GM23248 (cell line): Measurements from ENCODE around the gene SLC48A1. TPM values are rescaled to one million over a fixed set of nuclear protein-coding genes. Genes with fewer than 3 reads are reported as not detected.

Experiments used
- DNase-seq: peaks from one replicate; pipeline ENCODE4 v3.0.0-alpha.2; 2015
- H2AFZ ChIP-seq: fragments of 200-600 bp; sonication (generic); 2 replicates; pipeline ENCODE4 v1.6.1; 2016; ENCODE audit warnings: antibody characterized with exemption
- H3F3A ChIP-seq: fragments of 200-600 bp; sonication (generic); 2 replicates; pipeline ENCODE4 v1.6.1; 2016; ENCODE audit warnings: mild to moderate bottlenecking, antibody characterized with exemption, mixed run types; ENCODE audit not compliant: insufficient read depth
- H3K27ac ChIP-seq: fragments of 200-600 bp; sonication (generic); 2 replicates; pipeline ENCODE4 v1.5.1; 2016; ENCODE audit warnings: mild to moderate bottlenecking
- H3K27me3 ChIP-seq: fragments of 200-600 bp; sonication (generic); replicated peaks from 2 replicates; pipeline ENCODE4 v1.6.1; 2016; ENCODE audit warnings: mild to moderate bottlenecking; ENCODE audit not compliant: insufficient read depth
- H3K36me3 ChIP-seq: fragments of 200-600 bp; sonication (generic); 2 replicates; pipeline ENCODE4 v1.6.1; 2016; ENCODE audit warnings: low read depth, mild to moderate bottlenecking
- H3K4me1 ChIP-seq: fragments of 200-600 bp; sonication (generic); 2 replicates; pipeline ENCODE4 v1.6.1; 2016; ENCODE audit warnings: mild to moderate bottlenecking; ENCODE audit not compliant: insufficient read depth
- H3K4me2 ChIP-seq: fragments of 200-600 bp; sonication (generic); one replicate; pipeline ENCODE4 v1.6.1; 2016; ENCODE audit warnings: mild to moderate bottlenecking; ENCODE audit not compliant: unreplicated experiment
- H3K4me3 ChIP-seq: fragments of 200-600 bp; sonication (generic); 2 replicates; pipeline ENCODE4 v1.5.1; 2016; ENCODE audit warnings: mild to moderate bottlenecking
- H3K79me2 ChIP-seq: fragments of 200-600 bp; sonication (generic); 2 replicates; pipeline ENCODE4 v1.6.1; 2016; ENCODE audit warnings: mild to moderate bottlenecking; ENCODE audit not compliant: insufficient read depth
- H3K9ac ChIP-seq: fragments of 200-600 bp; sonication (generic); 2 replicates; pipeline ENCODE4 v1.6.1; 2016; ENCODE audit warnings: mild to moderate bottlenecking
- H3K9me2 ChIP-seq: fragments of 200-600 bp; sonication (generic); 2 replicates; pipeline ENCODE4 v1.6.1; 2016; ENCODE audit warnings: mixed run types, mild to moderate bottlenecking, moderate library complexity; ENCODE audit not compliant: insufficient read depth
- H3K9me3 ChIP-seq: fragments of 200-600 bp; sonication (generic); one replicate; pipeline ENCODE4 v1.6.1; 2017; ENCODE audit warnings: low read depth
- H4K20me1 ChIP-seq: fragments of 200-600 bp; sonication (generic); 2 replicates; pipeline ENCODE4 v1.6.0; 2016; ENCODE audit not compliant: insufficient read depth
- EZH2 ChIP-seq: fragments of 200-600 bp; sonication (generic); IDR thresholded peaks from 2 replicates; pipeline ENCODE4 v1.6.1; 2018; ENCODE audit warnings: antibody characterized with exemption, mild to moderate bottlenecking; ENCODE audit not compliant: insufficient read depth, poor library complexity, severe bottlenecking
- EZH2phosphoT487 ChIP-seq: fragments of 200-600 bp; sonication (generic); IDR thresholded peaks from 2 replicates; pipeline ENCODE4 v1.6.1; 2018; ENCODE audit warnings: antibody characterized with exemption, moderate library complexity, mild to moderate bottlenecking, low read depth; ENCODE audit not compliant: insufficient read depth
- WGBS, 2 experiments: methylation state at CpG; one replicate each; pipeline ENCODE4 v1.1.6; 2015 to 2017; ENCODE audit warnings: low lambda C conversion rate in 2 of 2, low coverage in 1 of 2; ENCODE audit errors: missing lambda C conversion rate in 2 of 2; 5-methylcytosine and 5-hydroxymethylcytosine counted together
- in situ Hi-C: fragments of 300-500 bp; cut with MboI; formaldehyde crosslinking; loops from 2 replicates; pipeline ENCODE4 v1.15.0; 2020
- polyA plus RNA-seq: library from polyadenylated mRNA; unstranded; fragments of >200 nt; fragmentation: Nextera tagmentation; extraction: Ambion mirVana; gene quantifications from 2 replicates; pipeline ENCODE4 v1.2.1, GENCODE V29; 2016
- total RNA-seq: library from RNA; depleted of rRNA; stranded (reverse); fragments of >200 nt; shearing (Covaris generic); gene quantifications from 2 replicates; pipeline ENCODE4 v1.2.3, GENCODE V29; 2014

Gene SLC48A1
- total and polyA plus RNA-seq, 2 experiments from 2014 or later = 16.4 to 21.8 TPM

DNA sequence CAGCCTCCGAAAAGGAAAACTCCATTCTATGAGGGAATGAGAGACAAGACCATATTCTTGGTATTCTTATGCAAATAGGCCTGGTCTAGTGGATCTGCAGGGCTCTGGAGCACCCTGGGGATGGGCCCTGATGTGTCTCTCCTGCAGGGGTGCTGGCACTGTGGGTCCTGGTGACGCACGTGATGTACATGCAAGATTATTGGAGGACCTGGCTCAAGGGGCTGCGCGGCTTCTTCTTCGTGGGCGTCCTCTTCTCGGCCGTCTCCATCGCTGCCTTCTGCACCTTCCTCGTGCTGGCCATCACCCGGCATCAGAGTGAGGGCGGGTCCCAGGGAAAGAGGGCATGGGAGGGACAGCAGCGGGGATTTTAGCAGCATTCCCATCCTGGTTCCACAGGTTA lies 5.8 kb downstream of the SLC48A1 start:
- H3K36me3 ChIP-seq = peaks cover 9% of the 10 kb centered on the region; the same call in 1 of the 2 replicates
- peaks cover 35% of the 10 kb centered on the region for H3K4me1 ChIP-seq
- H3K4me3 ChIP-seq = no peak overlapping the region
- 42 to 43% methylated on average over 14 of the region's 14 CpGs for WGBS, 2 experiments
- no peak overlapping the region for H2AFZ ChIP-seq
- no peaks in the 10 kb centered on the region for H4K20me1 ChIP-seq
- no peak overlapping the region for H3K9ac ChIP-seq
- H3K27me3 ChIP-seq = no peaks in the 10 kb centered on the region
- no peak overlapping the region for H3K27ac ChIP-seq
- no peak for DNase-seq
- peaks cover 46% of the 10 kb centered on the region for H3F3A ChIP-seq
- no peaks in the 10 kb centered on the region for H3K79me2 ChIP-seq
- H3K9me2 ChIP-seq = no peaks in the 10 kb centered on the region
- no peaks in the 10 kb centered on the region for H3K9me3 ChIP-seq
- in situ Hi-C loops = no loop called here
- TF ChIP-seq EZH2 = no peak
- no peak for TF ChIP-seq EZH2phosphoT487
- no peak overlapping the region for H3K4me2 ChIP-seq

DNA sequence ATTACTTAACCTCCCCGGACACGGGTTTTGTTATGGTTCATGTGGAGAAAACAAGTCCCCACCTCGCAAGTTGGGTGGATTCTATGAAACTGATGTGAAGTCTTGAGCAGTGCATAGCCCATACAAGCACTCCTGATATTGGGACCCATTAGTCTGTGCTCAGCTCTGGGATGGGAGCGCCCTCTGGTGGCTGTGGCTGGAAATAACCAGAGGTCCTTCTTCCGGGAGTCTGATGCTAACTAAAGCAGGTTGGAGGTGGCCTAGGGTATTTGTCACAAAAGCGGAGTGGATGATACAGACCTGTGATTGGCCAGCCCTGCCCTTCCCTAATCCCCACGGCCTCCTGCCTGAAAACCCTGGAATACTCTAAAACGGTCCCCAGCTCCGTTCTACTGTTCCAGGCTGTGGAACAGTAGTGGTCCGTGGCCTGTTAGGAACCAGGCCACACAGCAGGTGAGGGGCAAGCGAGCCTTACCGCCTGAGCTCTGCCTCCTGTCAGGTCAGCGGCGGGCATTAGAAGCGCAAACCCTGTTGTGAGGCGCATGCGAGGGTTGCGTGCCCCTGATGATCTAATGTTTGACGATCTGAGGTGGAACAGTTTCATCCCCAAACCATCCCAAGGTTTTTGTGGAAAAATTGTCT lies 6.4 kb downstream of the SLC48A1 start:
- Histone ChIP-seq H3K9me2 (no peaks in the 10 kb centered on the region), H4K20me1 (no peaks in the 10 kb centered on the region), H3K4me3 (no peak overlapping the region), H3K27ac (no peak overlapping the region), H3F3A (peaks cover 46% of the 10 kb centered on the region), H3K4me2 (no peak overlapping the region), H3K9me3 (no peaks in the 10 kb centered on the region), H2AFZ (no peak overlapping the region), H3K27me3 (no peaks in the 10 kb centered on the region), H3K9ac (no peak overlapping the region), H3K79me2 (no peaks in the 10 kb centered on the region), H3K36me3 (peaks cover 14% of the 10 kb centered on the region; the same call in 1 of the 2 replicates), H3K4me1 (peaks cover 33% of the 10 kb centered on the region)
- no peak for TF ChIP-seq EZH2
- TF ChIP-seq EZH2phosphoT487 = no peak
- in situ Hi-C loops = no loop called here
- 25% methylated on average over 19 of the region's 19 CpGs for WGBS, 2 experiments
- peak; percentile 84 for DNase-seq

GRCh38 chr12:47779943-47780504 lies 7.0 kb downstream of the SLC48A1 start:
- Histone ChIP-seq H3K27ac (no peak overlapping the region), H3K9ac (no peak overlapping the region), H3K36me3 (peaks cover 20% of the 10 kb centered on the region; the same call in 1 of the 2 replicates), H3K4me3 (no peak overlapping the region), H3K9me3 (no peaks in the 10 kb centered on the region), H3F3A (peaks cover 52% of the 10 kb centered on the region), H2AFZ (no peak overlapping the region), H3K4me1 (peaks cover 33% of the 10 kb centered on the region), H3K27me3 (no peaks in the 10 kb centered on the region), H3K4me2 (no peak overlapping the region), H4K20me1 (no peaks in the 10 kb centered on the region), H3K79me2 (no peaks in the 10 kb centered on the region), H3K9me2 (no peaks in the 10 kb centered on the region)
- WGBS, 2 experiments = 60 to 65% methylated on average over 10 to 11 of the region's 11 CpGs
- DNase-seq = peak; percentile 35
- in situ Hi-C loops = loop anchor here (10.0 kb wide), 1 partner anchor 55 kb away; no protein-coding TSS in a partner anchor
- TF ChIP-seq EZH2phosphoT487 = no peak
- no peak for TF ChIP-seq EZH2

DNA sequence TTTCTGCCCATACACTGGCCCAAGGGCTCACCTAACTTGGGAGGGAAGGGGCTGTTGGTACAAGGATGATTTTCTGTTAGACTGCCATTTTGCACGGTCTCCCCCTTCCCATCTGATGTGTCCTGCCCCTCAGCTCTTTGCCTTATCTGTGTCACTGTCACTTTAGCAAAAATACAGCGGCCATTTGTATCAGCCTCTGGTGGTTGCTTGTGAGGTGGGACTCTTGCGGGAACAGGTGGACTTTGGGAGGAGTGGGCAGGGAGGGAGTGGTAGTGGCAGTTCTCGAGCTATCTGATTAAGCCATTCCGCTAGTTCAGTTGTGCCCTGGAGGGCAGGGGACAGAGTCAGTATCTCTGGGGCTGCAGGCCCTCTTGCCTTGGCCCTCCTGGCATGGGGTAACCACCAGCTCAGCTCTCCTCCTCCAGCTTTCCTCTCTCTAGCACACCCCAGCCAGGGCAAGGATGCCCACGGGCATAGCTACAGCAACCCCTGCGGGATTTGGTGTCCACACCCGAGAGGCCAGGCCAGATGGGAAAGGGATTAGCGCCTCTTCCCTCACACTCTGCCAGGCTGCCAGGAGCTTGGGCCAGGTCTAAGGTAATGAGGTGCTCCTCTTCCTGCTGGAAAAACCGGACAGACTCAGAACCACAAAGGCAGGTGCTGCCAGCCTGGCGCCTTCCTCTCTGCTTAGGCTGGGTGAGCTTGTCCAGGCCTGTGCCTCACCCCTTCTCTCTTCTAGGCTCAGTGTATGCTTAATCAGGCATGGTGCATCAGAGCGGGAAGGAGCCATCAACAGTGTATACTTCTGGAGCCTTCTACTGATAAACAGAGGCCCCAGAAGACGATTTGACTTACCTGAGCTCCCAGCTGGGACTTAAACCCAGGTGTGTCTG lies 8.7 kb downstream of the SLC48A1 start:
- Histone ChIP-seq H3K9me3 (no peaks in the 10 kb centered on the region), H2AFZ (no peak overlapping the region), H3K27me3 (no peaks in the 10 kb centered on the region), H3K4me2 (no peak overlapping the region), H3K4me1 (peaks cover 17% of the 10 kb centered on the region), H3K9me2 (no peaks in the 10 kb centered on the region), H3K79me2 (peaks cover 4% of the 10 kb centered on the region; the same call in 1 of the 2 replicates), H4K20me1 (no peaks in the 10 kb centered on the region), H3K27ac (no peak overlapping the region), H3K4me3 (no peak overlapping the region), H3K9ac (no peak overlapping the region), H3F3A (peaks cover 61% of the 10 kb centered on the region), H3K36me3 (peaks cover 37% of the 10 kb centered on the region)
- no peak for DNase-seq
- TF ChIP-seq EZH2phosphoT487 (no peak), EZH2 (no peak)
- whole genome bisulfite sequencing, 2 experiments = 63 to 64% methylated on average over 12 to 13 of the region's 13 CpGs
- in situ Hi-C loops = loop anchor here (10.0 kb wide), 1 partner anchor 53 kb away; no protein-coding TSS in a partner anchor
